HG02840 (cell line): ENCODE measurements around the gene PWWP2B.

ENCODE experiments used
- ATAC-seq: cut with Tn5 transposase; IDR thresholded peaks from one replicate; pipeline ENCODE4 v1.9.1; 2021; ENCODE audit warnings: mild to moderate bottlenecking, moderate library complexity, moderate number of reproducible peaks; ENCODE audit not compliant: unreplicated experiment, low FRiP score

PWWP2B gene

DNA sequence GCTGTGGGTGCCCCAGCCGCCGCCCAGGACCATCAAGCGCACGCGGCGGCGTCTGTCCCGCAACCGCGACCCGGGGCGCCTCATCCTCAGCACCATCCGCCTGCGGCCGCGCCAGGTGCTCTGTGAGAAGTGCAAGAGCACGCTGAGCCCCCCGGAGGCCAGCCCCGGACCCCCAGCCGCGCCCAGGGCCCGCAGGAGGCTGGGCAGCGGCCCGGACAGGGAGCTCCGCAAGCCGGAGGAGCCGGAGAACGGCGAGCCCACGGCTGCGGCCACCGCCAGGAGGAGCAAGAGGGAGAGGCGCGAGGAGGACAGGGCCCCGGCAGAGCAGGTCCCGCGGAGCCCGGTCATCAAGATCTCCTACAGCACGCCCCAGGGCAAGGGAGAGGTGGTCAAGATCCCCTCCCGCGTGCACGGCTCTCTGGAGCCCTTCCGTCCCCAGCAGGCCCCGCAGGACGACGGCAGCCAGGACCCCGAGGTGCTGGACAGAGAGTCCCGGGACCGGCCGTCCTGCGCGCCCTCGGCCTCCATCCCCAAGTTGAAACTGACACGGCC lies 8.0 kb downstream of the PWWP2B start:
- ATAC-seq, result no peak

DNA sequence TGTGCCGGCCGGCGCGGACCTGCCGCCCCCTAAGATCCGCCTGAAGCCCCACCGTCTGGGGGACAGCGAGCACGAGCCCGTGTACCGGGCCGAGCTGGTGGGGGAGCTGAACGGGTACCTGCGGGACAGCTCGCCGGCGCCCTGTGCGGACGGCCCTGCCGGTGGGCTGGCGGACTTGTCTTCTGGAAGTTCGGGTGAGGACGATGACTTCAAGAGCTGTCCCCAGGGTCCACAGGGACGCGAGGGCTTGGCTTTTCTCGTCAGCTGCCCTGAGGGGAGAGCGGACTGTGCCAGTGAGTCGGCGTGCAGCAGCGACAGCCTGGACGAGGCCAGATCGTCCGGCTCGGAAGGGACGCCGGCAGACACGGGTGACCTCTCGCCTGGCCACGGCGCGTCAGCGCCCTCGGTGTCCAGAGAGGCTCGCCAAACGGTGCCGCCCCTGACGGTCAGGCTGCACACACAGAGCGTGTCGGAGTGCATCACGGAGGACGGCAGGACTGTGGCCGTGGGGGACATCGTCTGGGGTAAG lies 8.5 kb downstream of the PWWP2B start:
- ATAC-seq, result no peak

GRCh38 chr10:132406181-132406580 lies 9.2 kb downstream of the PWWP2B start:
- ATAC-seq, result no peak

GRCh38 chr10:132406750-132407149 lies 9.8 kb downstream of the PWWP2B start:
- ATAC-seq, result no peak

- ATAC-seq, result no peak
These were observed 10.3 kb downstream of the PWWP2B start for GRCh38 chr10:132407243-132407746.

- no peak for ATAC-seq
These were observed 10.9 kb downstream of the PWWP2B start for GRCh38 chr10:132407846-132408278.

DNA sequence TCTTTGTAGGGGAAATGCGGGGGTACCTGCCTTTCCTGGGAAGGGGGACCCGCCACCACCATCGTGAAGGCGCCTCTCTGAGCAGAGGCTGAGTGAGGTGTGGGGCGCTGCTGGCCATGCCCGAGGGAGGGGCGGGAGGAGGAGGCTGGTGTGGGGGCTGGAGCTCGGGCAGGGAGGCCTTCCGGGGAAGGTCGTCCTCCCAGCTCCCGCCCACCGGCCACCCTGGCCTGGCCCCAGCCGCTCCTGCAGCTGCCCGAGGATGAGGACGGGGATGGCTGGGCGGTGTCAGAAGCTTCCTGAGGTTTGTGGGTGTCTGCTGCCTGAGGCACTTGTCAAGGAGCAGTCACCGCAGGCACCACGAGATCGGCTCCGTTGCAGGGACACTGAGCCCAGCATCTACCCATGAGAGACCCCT lies 11.4 kb downstream of the PWWP2B start:
- ATAC-seq, result no peak

DNA sequence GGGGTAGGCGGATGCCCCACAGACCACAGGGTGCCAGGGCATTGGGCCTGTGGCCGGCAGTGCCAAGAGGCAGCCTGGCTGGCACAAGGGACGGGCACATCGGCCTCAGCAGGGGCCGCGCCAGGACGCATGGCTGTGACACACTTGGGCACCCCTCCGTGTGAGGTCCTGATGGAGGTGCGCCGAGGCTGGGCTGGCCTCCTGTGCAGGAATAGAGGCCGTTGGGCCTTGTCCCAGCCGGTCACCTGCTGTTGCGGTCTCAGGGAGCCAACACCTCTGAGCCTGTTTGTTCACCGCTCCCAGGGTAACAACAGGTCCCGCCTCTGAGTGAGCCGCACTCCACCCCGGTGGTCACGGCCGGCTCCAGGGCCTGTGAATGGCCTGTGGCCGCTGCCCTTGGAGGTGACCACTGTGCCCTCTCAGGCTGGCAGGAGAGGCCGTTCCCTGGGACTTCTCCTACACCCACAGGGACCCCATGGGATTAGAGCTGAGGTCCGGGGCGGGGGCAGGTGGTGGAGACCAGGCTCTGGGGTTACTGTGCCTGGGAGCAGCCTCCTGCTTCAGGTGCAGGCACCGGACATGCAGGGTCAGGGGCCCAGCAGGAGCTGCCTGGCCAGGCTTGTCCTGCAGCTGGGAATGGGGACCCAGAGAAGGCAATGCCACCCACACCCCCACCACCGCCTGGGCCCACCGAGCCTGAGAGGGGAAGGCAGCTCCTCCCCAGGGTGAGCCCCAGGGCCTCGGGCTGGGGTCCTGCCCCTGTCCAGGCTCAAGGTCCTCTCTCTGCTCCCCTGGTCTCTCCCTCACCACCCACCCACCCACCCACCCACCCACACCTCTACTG lies 12.0 kb downstream of the PWWP2B start:
- ATAC-seq, result no peak

DNA sequence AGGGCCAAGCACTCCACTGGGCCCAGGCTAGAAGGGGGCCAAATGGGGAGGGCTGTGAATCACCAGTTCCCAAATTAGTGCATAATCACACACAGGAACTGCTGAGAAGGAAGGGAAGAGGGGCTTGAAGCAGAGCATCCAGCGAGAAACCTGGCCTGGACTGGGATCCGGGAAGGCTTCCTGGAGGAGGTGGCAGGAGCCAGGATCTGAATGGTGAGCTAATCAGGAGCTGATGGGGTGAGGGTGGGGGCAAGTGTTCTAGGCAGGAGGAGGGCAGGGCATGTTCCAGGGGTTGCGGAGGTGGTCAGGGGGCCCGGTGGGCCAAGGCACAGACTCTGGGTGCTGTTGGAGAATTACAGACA lies 12.6 kb downstream of the PWWP2B start:
- ATAC-seq, result no peak

DNA sequence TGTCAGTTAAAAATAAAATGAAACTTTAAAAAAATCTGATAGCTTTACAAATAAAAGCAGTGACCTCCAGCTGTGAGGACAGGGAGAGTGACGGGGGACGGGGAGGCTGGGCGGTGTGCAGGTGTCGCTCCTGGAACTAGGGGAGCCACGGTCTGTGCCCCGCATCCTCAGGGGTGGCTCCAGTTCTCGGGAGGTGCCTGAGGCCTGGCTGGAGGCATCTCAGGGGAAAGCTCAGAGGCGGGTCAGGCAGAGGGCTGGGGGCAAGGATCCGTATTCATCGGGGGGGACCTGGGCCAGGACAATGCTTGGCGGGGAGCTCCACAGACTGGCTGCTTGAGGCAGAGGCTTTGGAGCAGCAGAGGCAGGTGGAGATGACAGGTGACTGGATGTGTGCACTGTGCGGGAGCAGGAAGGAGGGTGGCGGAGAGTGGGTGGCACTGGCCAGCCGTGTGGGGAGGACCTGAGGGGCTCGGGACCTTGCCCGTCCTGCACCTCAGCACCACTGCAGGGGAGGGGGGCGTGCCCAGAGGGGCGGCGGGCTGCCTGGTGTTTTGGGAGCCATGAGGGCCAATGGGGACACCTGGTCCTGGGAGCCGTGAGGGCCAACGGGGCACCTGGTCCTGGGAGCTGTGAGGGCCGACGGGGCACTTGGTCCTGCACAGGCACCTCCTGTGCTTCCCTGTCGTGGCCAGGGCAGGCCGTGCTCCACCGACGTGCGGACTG lies 13.2 kb downstream of the PWWP2B start:
- ATAC-seq, result no peak

DNA sequence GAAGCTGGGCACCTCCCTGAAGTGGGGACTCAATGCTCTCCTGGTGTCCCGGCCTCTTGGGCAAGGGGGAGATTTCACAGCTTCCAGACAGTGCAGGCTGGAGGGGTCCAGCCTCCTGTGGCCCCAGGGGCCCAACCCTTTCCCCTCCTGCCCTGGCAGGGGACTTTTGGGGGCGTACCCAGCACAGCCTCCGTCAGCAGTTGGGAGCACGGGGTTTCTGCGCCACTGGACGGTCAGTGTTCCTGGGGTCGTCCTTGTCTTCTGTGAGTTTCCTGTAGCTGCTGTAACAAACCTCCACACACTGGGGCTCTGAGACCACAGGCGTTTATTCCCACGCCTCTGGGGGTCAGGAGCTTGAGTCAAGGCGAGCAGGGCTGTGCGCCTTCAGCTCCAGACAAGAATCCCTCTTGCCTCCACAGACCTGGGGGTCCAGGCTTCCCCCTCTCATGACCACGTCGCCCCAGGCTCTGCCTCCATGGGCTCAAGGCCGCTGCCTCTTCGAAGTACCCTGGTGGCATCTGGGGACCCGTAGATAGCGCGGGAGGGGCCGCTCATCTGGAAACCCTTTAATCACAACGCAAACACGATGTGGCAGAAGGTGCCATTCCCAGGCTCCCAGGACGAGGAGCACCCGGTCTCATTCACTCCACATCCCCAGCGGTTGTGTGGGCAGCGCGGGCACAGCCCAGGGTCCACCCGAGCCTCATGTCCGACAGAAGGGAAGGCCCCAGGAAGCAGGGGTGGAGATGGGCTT lies 14.0 kb downstream of the PWWP2B start:
- no peak for ATAC-seq

- ATAC-seq, result no peak
These were observed 14.7 kb downstream of the PWWP2B start for GRCh38 chr10:132411561-132412253.

GRCh38 chr10:132412316-132413192 lies 15.6 kb downstream of the PWWP2B start:
- no peak for ATAC-seq

GRCh38 chr10:132413226-132414205 lies 16.5 kb downstream of the PWWP2B start:
- no peak for ATAC-seq

DNA sequence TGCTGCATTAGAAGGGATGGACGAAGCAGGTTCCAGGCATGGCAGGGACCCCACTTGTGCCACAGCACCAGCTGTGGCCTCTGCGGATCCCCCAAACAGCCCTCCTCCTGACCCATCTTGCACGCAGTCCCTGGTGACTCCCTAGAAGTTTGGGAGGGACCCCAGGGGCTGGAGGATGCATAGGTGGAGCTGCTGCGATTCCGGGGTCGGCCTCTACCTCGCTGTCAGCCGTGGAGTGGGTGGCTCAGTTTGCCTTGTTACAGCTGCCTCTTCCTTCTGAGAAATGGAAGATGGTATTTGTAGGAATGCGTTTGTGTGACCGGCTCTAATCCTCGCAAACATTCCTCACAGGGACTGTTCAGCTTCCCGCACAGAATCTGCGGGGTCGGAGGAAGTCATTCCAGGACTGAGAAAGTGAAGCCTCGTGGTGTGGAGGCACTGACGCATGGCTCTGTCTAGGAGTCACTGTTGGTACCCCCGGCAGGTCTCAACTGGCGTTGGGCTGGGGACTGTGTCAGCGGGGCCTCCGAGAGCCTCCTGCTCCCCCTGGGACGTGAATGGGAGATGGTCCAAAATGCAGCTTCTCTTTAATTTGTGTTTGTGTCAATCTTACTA lies 17.5 kb downstream of the PWWP2B start:
- no peak for ATAC-seq

GRCh38 chr10:132415255-132415654 lies 18.3 kb downstream of the PWWP2B start:
- no peak for ATAC-seq

DNA sequence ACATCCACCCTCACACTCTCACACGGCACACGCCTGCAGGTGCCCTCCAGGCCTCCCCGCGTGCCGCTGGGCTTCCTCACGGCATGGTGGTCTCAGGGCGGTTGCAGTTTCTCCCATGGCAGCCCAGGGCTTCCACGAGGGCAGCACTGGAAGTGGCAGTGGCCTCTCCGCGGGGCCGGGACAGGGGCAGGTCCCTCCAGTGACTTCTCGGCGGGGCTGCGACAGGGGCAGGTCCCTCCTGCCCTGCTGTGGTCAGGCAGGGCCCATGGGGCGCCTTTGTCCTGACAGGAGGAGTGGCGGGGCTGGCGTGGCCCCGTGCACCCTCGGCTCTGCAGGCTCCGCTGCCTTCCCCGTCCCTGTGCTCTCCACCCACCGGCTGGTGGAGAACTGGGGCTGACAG lies 19.0 kb downstream of the PWWP2B start:
- no peak for ATAC-seq
